ENCODE results near the gene PTDSS2. TPM values are rescaled to one million over a fixed set of nuclear protein-coding genes. Genes with fewer than 3 reads are reported as not detected.

PTDSS2 gene
- total RNA-seq, 1 experiment from 2014 or later = 49.5 TPM

GRCh38 chr11:488992-489391, 38.9 kb downstream of the PTDSS2 start:
- DNase-seq (ENCODE audit: low spot score) = no peak
- H3K36me3 Mint-ChIP-seq = peaks cover 11% of the 10 kb centered on the region
- ChIA-PET POLR2A (no interaction called here), CTCF (interaction anchor here (1.0 kb wide), 1 partner anchor 82 kb away, joined by 3 read pairs; no protein-coding TSS in a partner anchor)
- no peaks in the 10 kb centered on the region for H3K4me1 Mint-ChIP-seq
- TF ChIP-seq HMGA2 (CRISPR knock-in tag; IDR thresholded peaks at IDR 0.05) = no peak
- no peak for TF ChIP-seq OVOL2 (CRISPR knock-in tag; IDR thresholded peaks at IDR 0.05; ENCODE audit: borderline replicate concordance)
- TF ChIP-seq, protein P1, sequence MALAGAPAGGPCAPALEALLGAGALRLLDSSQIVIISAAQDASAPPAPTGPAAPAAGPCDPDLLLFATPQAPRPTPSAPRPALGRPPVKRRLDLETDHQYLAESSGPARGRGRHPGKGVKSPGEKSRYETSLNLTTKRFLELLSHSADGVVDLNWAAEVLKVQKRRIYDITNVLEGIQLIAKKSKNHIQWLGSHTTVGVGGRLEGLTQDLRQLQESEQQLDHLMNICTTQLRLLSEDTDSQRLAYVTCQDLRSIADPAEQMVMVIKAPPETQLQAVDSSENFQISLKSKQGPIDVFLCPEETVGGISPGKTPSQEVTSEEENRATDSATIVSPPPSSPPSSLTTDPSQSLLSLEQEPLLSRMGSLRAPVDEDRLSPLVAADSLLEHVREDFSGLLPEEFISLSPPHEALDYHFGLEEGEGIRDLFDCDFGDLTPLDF (CRISPR knock-in tag; IDR thresholded peaks at IDR 0.05) = no peak
- TF ChIP-seq, protein P2, sequence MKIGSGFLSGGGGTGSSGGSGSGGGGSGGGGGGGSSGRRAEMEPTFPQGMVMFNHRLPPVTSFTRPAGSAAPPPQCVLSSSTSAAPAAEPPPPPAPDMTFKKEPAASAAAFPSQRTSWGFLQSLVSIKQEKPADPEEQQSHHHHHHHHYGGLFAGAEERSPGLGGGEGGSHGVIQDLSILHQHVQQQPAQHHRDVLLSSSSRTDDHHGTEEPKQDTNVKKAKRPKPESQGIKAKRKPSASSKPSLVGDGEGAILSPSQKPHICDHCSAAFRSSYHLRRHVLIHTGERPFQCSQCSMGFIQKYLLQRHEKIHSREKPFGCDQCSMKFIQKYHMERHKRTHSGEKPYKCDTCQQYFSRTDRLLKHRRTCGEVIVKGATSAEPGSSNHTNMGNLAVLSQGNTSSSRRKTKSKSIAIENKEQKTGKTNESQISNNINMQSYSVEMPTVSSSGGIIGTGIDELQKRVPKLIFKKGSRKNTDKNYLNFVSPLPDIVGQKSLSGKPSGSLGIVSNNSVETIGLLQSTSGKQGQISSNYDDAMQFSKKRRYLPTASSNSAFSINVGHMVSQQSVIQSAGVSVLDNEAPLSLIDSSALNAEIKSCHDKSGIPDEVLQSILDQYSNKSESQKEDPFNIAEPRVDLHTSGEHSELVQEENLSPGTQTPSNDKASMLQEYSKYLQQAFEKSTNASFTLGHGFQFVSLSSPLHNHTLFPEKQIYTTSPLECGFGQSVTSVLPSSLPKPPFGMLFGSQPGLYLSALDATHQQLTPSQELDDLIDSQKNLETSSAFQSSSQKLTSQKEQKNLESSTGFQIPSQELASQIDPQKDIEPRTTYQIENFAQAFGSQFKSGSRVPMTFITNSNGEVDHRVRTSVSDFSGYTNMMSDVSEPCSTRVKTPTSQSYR (CRISPR knock-in tag; IDR thresholded peaks at IDR 0.05) = no peak
- no peak for TF ChIP-seq RORB (CRISPR knock-in tag; IDR thresholded peaks at IDR 0.05)
- no peak for TF ChIP-seq FOXK1 (CRISPR knock-in tag; IDR thresholded peaks at IDR 0.05)
- TF ChIP-seq SOX15 (CRISPR knock-in tag; IDR thresholded peaks at IDR 0.05) = no peak
- no peak for TF ChIP-seq TEAD1 (CRISPR knock-in tag; IDR thresholded peaks at IDR 0.05)
- TF ChIP-seq ZNF121 (CRISPR knock-in tag; IDR thresholded peaks at IDR 0.05) = no peak
- TF ChIP-seq NR1H2 (CRISPR knock-in tag; IDR thresholded peaks at IDR 0.05) = no peak
- no peak for TF ChIP-seq SP1 (CRISPR knock-in tag; conservative IDR thresholded peaks at IDR 0.05)
- TF ChIP-seq JAZF1 (CRISPR knock-in tag; IDR thresholded peaks at IDR 0.05) = no peak
- no peak overlapping the region for H3K4me3 Mint-ChIP-seq
- H3K27ac Mint-ChIP-seq = no peak overlapping the region
- ATAC-seq = no peak
- H3K27me3 Mint-ChIP-seq (ENCODE audit: low read depth) = no peaks in the 10 kb centered on the region
- peaks cover 4% of the 10 kb centered on the region for H3K9me3 Mint-ChIP-seq

DNA sequence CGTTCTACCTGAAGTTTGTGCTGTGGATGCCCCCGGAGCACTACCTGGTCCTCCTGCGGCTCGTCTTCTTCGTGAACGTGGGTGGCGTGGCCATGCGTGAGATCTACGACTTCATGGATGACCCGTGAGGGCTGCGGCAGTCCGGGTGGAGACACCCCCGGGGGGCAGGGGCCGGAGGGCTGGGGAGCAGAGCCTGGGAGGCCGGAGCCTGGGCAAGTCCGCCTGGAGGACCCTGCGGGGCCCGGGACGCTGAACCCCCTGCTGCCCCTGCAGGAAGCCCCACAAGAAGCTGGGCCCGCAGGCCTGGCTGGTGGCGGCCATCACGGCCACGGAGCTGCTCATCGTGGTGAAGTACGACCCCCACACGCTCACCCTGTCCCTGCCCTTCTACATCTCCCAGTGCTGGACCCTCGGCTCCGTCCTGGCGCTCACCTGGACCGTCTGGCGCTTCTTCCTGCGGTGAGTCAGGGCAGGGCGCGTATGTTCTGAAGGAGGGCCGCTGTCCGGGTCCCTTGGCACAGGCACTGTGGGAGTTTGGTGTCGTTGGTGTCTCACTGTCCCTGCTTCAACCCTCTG, 39.6 kb downstream of the PTDSS2 start:
- no peak for DNase-seq (ENCODE audit: low spot score)
- Mint-ChIP-seq H3K36me3 (peaks cover 7% of the 10 kb centered on the region), H3K4me1 (no peaks in the 10 kb centered on the region), H3K9me3 (no peaks in the 10 kb centered on the region), H3K27ac (no peak overlapping the region), H3K27me3 (ENCODE audit: low read depth) (no peaks in the 10 kb centered on the region), H3K4me3 (no peak overlapping the region)
- no peak for ATAC-seq
- ChIA-PET CTCF (interaction anchor here (1.0 kb wide), 1 partner anchor 82 kb away, joined by 3 read pairs; no protein-coding TSS in a partner anchor), POLR2A (interaction anchor here (0.6 kb wide), 1 partner anchor 305 kb away, joined by 5 read pairs; no protein-coding TSS in a partner anchor)
- TF ChIP-seq TEAD4 (CRISPR knock-in tag; IDR thresholded peaks at IDR 0.05) = no peak
- TF ChIP-seq CDX4 (CRISPR knock-in tag; IDR thresholded peaks at IDR 0.05; ENCODE audit: borderline replicate concordance) = no peak
- TF ChIP-seq ZNF416 (CRISPR knock-in tag; IDR thresholded peaks at IDR 0.05) = no peak
- no peak for TF ChIP-seq ZSCAN18 (CRISPR knock-in tag; IDR thresholded peaks at IDR 0.05)
- no peak for TF ChIP-seq ZNF121 (CRISPR knock-in tag; IDR thresholded peaks at IDR 0.05)
- TF ChIP-seq, protein P3, sequence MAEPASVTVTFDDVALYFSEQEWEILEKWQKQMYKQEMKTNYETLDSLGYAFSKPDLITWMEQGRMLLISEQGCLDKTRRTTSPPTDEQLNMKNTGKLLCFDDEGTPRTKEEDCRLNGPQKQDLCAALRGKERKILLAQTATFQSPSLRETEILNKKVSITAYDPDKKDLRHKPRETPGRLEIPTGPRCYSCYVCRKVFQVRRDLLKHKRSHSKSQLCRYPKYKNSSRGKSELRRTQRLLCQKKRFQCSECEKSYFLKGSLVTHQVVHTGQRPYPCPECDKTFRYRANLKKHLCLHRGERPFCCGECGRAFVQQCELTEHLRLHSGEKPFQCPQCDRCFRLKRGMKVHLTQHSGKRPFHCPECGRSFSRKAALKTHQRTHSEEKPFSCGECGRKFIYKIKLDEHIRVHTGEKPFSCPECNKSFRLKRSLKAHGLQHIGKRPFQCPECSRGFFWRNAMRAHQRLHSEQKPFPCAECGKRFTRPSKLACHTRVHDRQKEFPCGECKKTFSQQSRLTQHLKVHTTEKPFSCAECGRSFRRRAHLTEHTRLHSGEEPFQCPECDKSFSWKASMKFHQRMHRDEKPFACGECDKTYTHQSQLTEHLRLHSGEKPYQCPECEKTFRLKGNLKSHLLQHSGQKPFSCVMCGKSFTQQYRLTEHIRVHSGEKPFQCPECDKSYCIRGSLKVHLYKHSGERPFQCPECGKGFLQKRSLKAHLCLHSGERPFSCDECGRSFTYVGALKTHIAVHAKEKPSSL (CRISPR knock-in tag; conservative IDR thresholded peaks at IDR 0.05) = no peak
- TF ChIP-seq, protein P2 (CRISPR knock-in tag; IDR thresholded peaks at IDR 0.05) = no peak
- no peak for TF ChIP-seq ZNF138 (CRISPR knock-in tag; conservative IDR thresholded peaks at IDR 0.05)
- TF ChIP-seq ESRRA (CRISPR knock-in tag; IDR thresholded peaks at IDR 0.05; ENCODE audit: borderline replicate concordance) = no peak
- TF ChIP-seq HMGA2 (CRISPR knock-in tag; IDR thresholded peaks at IDR 0.05) = no peak
- TF ChIP-seq FOXP1 (CRISPR knock-in tag; IDR thresholded peaks at IDR 0.05; ENCODE audit: borderline replicate concordance) = no peak
- no peak for TF ChIP-seq ZMAT4 (CRISPR knock-in tag; IDR thresholded peaks at IDR 0.05)
- no peak for TF ChIP-seq IRF2 (CRISPR knock-in tag; IDR thresholded peaks at IDR 0.05; ENCODE audit: borderline replicate concordance, low read depth)
- TF ChIP-seq SP1 (CRISPR knock-in tag; conservative IDR thresholded peaks at IDR 0.05) = no peak
- TF ChIP-seq, protein P4, sequence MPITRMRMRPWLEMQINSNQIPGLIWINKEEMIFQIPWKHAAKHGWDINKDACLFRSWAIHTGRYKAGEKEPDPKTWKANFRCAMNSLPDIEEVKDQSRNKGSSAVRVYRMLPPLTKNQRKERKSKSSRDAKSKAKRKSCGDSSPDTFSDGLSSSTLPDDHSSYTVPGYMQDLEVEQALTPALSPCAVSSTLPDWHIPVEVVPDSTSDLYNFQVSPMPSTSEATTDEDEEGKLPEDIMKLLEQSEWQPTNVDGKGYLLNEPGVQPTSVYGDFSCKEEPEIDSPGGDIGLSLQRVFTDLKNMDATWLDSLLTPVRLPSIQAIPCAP (CRISPR knock-in tag; IDR thresholded peaks at IDR 0.05) = no peak
